Measurements from ENCODE around the gene KNSTRN.

- TF ChIP-seq, protein P1, sequence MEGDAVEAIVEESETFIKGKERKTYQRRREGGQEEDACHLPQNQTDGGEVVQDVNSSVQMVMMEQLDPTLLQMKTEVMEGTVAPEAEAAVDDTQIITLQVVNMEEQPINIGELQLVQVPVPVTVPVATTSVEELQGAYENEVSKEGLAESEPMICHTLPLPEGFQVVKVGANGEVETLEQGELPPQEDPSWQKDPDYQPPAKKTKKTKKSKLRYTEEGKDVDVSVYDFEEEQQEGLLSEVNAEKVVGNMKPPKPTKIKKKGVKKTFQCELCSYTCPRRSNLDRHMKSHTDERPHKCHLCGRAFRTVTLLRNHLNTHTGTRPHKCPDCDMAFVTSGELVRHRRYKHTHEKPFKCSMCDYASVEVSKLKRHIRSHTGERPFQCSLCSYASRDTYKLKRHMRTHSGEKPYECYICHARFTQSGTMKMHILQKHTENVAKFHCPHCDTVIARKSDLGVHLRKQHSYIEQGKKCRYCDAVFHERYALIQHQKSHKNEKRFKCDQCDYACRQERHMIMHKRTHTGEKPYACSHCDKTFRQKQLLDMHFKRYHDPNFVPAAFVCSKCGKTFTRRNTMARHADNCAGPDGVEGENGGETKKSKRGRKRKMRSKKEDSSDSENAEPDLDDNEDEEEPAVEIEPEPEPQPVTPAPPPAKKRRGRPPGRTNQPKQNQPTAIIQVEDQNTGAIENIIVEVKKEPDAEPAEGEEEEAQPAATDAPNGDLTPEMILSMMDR (IDR thresholded peaks at IDR 0.05), result no peak; the same call in 1 of the 2 replicates
- TF ChIP-seq ZFX (IDR thresholded peaks at IDR 0.05; ENCODE audit: borderline replicate concordance), result no peak
Measured at GRCh38 chr15:40336744-40337122, 45.8 kb upstream of the KNSTRN start.
